ENCODE data around the gene ANKRD36C. TPM values are rescaled to one million over a fixed set of nuclear protein-coding genes. Genes with fewer than 3 reads are reported as not detected.
"Not testable (repeated sequence)": the region's sequence is repeated elsewhere in the genome, so short reads cannot be mapped to it uniquely, and the experiment has no call there.

The ANKRD36C gene
- total and polyA plus RNA-seq, 10 donors, result 0.80 to 106 (median 58.5) TPM

- 4 to 15% (median 5%) methylated on average over 11 to 34 of the region's 34 CpGs for WGBS, 5 donors
- peak; percentile 70 to 98 (median 90) for TF ChIP-seq CTCF (IDR thresholded peaks at IDR 0.05 in 8 of 11, conservative IDR thresholded peaks at IDR 0.05 in 3 of 11)
- intact Hi-C loops (cut with DNase I; ENCODE audit: low total_unique reads), result not testable (repeated sequence)
Measured at GRCh38 chr2:95992520-95993272, 1.1 kb upstream of the ANKRD36C start.

GRCh38 chr2:95992102-95992501 is 478 bp upstream of the ANKRD36C start:
- TF ChIP-seq POLR2AphosphoS5 (IDR thresholded peaks at IDR 0.05), result peak in 2 of 3 donors; percentile 22 to 61
- intact Hi-C loops (cut with DNase I; ENCODE audit: low total_unique reads); H3K27me3 ChIP-seq (replicated peaks in 1 of 7); H3K36me3 ChIP-seq; H3K9me3 ChIP-seq: not testable (repeated sequence)
- peak; percentile 84 for DNase-seq
- 0 to 2% (median 0%) methylated on average over 9 to 17 of the region's 39 CpGs; no CpG with 5 or more reads in 2 of the 5 donors for WGBS, 5 donors
- H3K4me1 ChIP-seq, result peaks cover 0 to 13% (median 0%) of the 10 kb centered on the region in 6 donors
- peak overlapping the region; percentile 54 to 80 (median 63) for H3K4me3 ChIP-seq
- peak overlapping the region in 7 of 8 donors; percentile 84 to 95 (median 90) for H3K27ac ChIP-seq

More at GRCh38 chr2:95992520-95993272, 1.1 kb upstream of the ANKRD36C start:
- Histone ChIP-seq H3K4me1 (peaks cover 0 to 13% (median 0%) of the 10 kb centered on the region in 6 donors), H3K4me3 (peak overlapping the region; percentile 54 to 80 (median 63)), H3K27ac (peak overlapping the region; percentile 82 to 95 (median 90))
- not testable (repeated sequence) for H3K27me3 ChIP-seq (replicated peaks in 1 of 7); H3K9me3 ChIP-seq; H3K36me3 ChIP-seq
- DNase-seq, result peak; percentile 87

DNA sequence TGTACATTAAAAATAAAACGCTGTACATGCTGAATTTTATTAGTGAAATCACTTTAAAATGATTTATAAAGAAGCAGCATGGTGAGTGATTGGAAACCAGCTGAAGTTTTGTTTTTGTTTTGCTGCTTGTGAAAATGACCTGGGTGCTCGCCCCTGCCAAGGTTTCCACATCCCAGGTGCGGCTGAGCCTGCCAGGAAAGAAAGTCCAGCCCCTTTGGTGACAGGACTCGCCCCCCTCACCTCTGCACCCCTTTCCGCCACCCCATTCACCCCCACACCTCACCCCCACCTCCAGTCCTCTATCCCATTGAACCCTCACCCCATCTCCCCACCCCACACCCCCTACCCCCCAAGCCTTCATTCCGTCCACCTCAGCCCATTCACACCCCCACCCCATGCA is 740 bp downstream of the ANKRD36C start:
- intact Hi-C loops (cut with DNase I; ENCODE audit: low total_unique reads); DNase-seq; H3K36me3 ChIP-seq; H3K27me3 ChIP-seq (replicated peaks in 1 of 7); H3K9me3 ChIP-seq: not testable (repeated sequence)
- WGBS, 5 donors, result 3 to 12% (median 6%) methylated on average over 5 to 6 of the region's 6 CpGs
- peak overlapping the region in 4 of 8 donors; percentile 90 to 95 (median 90) for H3K27ac ChIP-seq
- peak overlapping the region in 4 of 8 donors; percentile 17 to 80 (median 61) for H3K4me3 ChIP-seq
- H3K4me1 ChIP-seq, result peaks cover 0 to 13% (median 0%) of the 10 kb centered on the region in 6 donors

- H3K4me1 ChIP-seq; H3K27ac ChIP-seq; H3K9me3 ChIP-seq; intact Hi-C loops (cut with DNase I; ENCODE audit: low total_unique reads); H3K27me3 ChIP-seq (replicated peaks in 1 of 7); DNase-seq; H3K4me3 ChIP-seq: not testable (repeated sequence)
- WGBS, 5 donors, result 45 to 58% (median 53%) methylated on average over 2 of the region's 2 CpGs
- H3K36me3 ChIP-seq, result peaks cover 0 to 57% (median 7%) of the 10 kb centered on the region in 6 donors
Measured at GRCh38 chr2:95951662-95952061, 40.0 kb downstream of the ANKRD36C start.

DNA sequence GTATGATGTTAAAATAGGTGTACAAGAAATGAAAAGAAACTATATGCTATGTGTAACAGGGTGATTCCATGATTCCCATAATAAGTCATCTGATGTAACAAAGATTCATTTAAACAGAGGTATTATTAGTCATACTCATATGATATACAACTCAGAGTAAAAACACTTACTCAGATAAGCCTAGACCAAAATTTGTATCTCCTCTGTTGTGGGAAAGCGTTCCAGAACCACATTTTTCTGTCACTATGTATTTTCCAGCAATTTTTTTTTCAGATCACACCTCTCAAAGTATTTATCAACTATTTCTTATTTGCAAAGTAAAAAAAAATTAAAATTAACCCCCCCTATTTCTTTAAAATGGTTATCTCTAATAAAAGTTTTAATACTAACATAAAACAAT is 43.6 kb downstream of the ANKRD36C start:
- H3K4me1 ChIP-seq; H3K9me3 ChIP-seq; H3K27me3 ChIP-seq (replicated peaks in 1 of 7); H3K27ac ChIP-seq; DNase-seq; H3K4me3 ChIP-seq; intact Hi-C loops (cut with DNase I; ENCODE audit: low total_unique reads): not testable (repeated sequence)
- H3K36me3 ChIP-seq, result peaks cover 0 to 47% (median 13%) of the 10 kb centered on the region in 6 donors
- 72 to 85% (median 77%) methylated on average over 1 of the region's 1 CpG for WGBS, 5 donors

- DNase-seq; H3K9me3 ChIP-seq; H3K27ac ChIP-seq; intact Hi-C loops (cut with DNase I; ENCODE audit: low total_unique reads); H3K4me3 ChIP-seq; H3K27me3 ChIP-seq (replicated peaks in 1 of 7); H3K4me1 ChIP-seq: not testable (repeated sequence)
- H3K36me3 ChIP-seq, result peaks cover 0 to 31% (median 9%) of the 10 kb centered on the region in 6 donors
- 87 to 92% (median 90%) methylated on average over 11 of the region's 11 CpGs for WGBS, 5 donors
Measured at GRCh38 chr2:95939947-95940346, 51.7 kb downstream of the ANKRD36C start.

DNA sequence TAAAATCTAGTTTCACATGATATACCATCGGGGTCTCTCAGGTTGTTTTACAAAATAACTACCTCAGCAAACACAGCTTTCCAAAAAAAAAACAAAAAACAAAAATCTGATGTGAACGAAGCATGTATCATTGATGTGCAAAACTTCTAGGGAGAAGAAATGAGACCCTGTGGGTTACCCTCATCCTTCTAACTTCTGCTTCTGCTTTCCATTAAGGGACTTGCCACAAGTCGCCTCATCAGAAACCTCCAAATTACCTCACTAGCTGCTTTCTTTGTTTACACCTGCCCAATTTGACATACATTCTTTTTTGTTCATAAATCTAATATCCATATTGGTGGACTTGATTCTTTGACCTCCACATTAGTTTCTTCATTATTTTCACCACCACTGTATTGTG is 60.9 kb downstream of the ANKRD36C start:
- H3K36me3 ChIP-seq, result peaks cover 0 to 44% (median 7%) of the 10 kb centered on the region in 6 donors
- DNase-seq; H3K27me3 ChIP-seq (replicated peaks in 1 of 7); H3K4me1 ChIP-seq; H3K4me3 ChIP-seq; intact Hi-C loops (cut with DNase I; ENCODE audit: low total_unique reads); H3K9me3 ChIP-seq; H3K27ac ChIP-seq: not testable (repeated sequence)
- 75 to 78% (median 76%) methylated on average over 3 of the region's 3 CpGs for WGBS, 5 donors

DNA sequence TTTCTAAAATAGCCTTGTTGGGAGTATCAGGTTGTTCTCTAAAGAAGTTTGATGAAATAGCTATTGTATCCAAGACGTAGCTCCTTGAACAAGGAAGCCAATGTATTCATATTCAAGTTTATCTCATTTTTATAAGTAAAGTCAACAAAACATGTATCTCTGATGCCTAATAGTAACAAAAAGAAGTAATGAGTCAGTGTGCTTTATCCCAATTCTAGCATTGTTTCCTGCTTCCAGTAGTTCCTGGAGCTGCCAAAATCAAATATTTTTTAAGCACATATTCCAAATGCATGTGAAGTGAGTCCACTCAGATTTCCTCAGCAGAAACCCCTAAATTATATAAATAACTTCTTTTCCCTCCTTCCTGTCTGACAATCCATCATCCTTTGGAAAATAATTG is 74.6 kb downstream of the ANKRD36C start:
- H3K27me3 ChIP-seq (replicated peaks in 1 of 7); H3K4me3 ChIP-seq; H3K4me1 ChIP-seq; H3K9me3 ChIP-seq; intact Hi-C loops (cut with DNase I; ENCODE audit: low total_unique reads); H3K27ac ChIP-seq; DNase-seq: not testable (repeated sequence)
- peaks cover 0 to 86% (median 22%) of the 10 kb centered on the region in 6 donors for H3K36me3 ChIP-seq
- WGBS, 5 donors, result 85 to 96% (median 95%) methylated on average over 1 of the region's 1 CpG

- DNase-seq; H3K27me3 ChIP-seq (replicated peaks in 1 of 7); H3K4me1 ChIP-seq; intact Hi-C loops (cut with DNase I; ENCODE audit: low total_unique reads); H3K4me3 ChIP-seq; H3K9me3 ChIP-seq; H3K27ac ChIP-seq: not testable (repeated sequence)
- H3K36me3 ChIP-seq, result peaks cover 0 to 83% (median 20%) of the 10 kb centered on the region in 6 donors
Measured at GRCh38 chr2:95915131-95915530, 76.5 kb downstream of the ANKRD36C start.

GRCh38 chr2:95911431-95911830 is 80.2 kb downstream of the ANKRD36C start:
- DNase-seq; H3K27ac ChIP-seq; H3K9me3 ChIP-seq; intact Hi-C loops (cut with DNase I; ENCODE audit: low total_unique reads); H3K27me3 ChIP-seq (replicated peaks in 1 of 7); H3K4me3 ChIP-seq; H3K4me1 ChIP-seq: not testable (repeated sequence)
- WGBS, 5 donors, result 67 to 84% (median 70%) methylated on average over 5 of the region's 5 CpGs
- H3K36me3 ChIP-seq, result peaks cover 0 to 56% (median 8%) of the 10 kb centered on the region in 6 donors

Data from spleen (tissue), 11 donors.